HEK293 (cell line): ENCODE data around the gene NDUFS4.

ENCODE experiments used
- CTCF ChIP-seq: fragments of 450-650 bp; formaldehyde crosslinking; IDR thresholded peaks from 2 replicates; pipeline ENCODE4 v1.5.1; 2016; ENCODE audit warnings: missing biosample characterization, missing genetic modification characterization
- FEZF1 ChIP-seq: fragments of 450-650 bp; formaldehyde crosslinking; IDR thresholded peaks from 2 replicates; pipeline ENCODE4 v1.5.1; 2016; ENCODE audit warnings: missing biosample characterization, missing genetic modification characterization
- ZNF423 ChIP-seq: fragments of 450-650 bp; formaldehyde crosslinking; IDR thresholded peaks from 2 replicates; pipeline ENCODE4 v1.5.1; 2016; ENCODE audit warnings: missing biosample characterization, missing genetic modification characterization
- ZNF473 ChIP-seq: fragments of 450-650 bp; formaldehyde crosslinking; IDR thresholded peaks from 2 replicates; pipeline ENCODE4 v1.5.1; 2017; ENCODE audit warnings: missing biosample characterization, missing genetic modification characterization
- ZNF529 ChIP-seq: fragments of 450-650 bp; formaldehyde crosslinking; IDR thresholded peaks from 2 replicates; pipeline ENCODE4 v1.5.1; 2017; ENCODE audit warnings: missing genetic modification characterization, missing biosample characterization; ENCODE audit not compliant: insufficient replicate concordance
- ZNF664 ChIP-seq: fragments of 450-650 bp; formaldehyde crosslinking; IDR thresholded peaks from 2 replicates; pipeline ENCODE4 v1.5.1; 2016; ENCODE audit warnings: missing biosample characterization, missing genetic modification characterization
- ZNF785 ChIP-seq: fragments of 450-650 bp; formaldehyde crosslinking; IDR thresholded peaks from 2 replicates; pipeline ENCODE4 v1.5.1; 2016; ENCODE audit warnings: missing biosample characterization, missing genetic modification characterization
- TF ChIP-seq, protein P1 (sequence below): fragments of 450-650 bp; formaldehyde crosslinking; IDR thresholded peaks from 2 replicates; pipeline ENCODE4 v1.5.1; 2017; ENCODE audit warnings: missing biosample characterization, missing genetic modification characterization

GRCh38 chr5:53569453-53569852 is 9.0 kb downstream of the NDUFS4 start:
- TF ChIP-seq ZNF529 (tag by site-specific recombination) (no peak), CTCF (no peak), ZNF785 (no peak), ZNF664 (no peak), ZNF473 (no peak), FEZF1 (tag by site-specific recombination) (no peak), ZNF423 (tag by site-specific recombination) (no peak)
- TF ChIP-seq, protein P1, sequence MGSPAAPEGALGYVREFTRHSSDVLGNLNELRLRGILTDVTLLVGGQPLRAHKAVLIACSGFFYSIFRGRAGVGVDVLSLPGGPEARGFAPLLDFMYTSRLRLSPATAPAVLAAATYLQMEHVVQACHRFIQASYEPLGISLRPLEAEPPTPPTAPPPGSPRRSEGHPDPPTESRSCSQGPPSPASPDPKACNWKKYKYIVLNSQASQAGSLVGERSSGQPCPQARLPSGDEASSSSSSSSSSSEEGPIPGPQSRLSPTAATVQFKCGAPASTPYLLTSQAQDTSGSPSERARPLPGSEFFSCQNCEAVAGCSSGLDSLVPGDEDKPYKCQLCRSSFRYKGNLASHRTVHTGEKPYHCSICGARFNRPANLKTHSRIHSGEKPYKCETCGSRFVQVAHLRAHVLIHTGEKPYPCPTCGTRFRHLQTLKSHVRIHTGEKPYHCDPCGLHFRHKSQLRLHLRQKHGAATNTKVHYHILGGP (tag by site-specific recombination), result no peak
